Measurements from ENCODE around the gene DPP6.

Gene DPP6

DNA sequence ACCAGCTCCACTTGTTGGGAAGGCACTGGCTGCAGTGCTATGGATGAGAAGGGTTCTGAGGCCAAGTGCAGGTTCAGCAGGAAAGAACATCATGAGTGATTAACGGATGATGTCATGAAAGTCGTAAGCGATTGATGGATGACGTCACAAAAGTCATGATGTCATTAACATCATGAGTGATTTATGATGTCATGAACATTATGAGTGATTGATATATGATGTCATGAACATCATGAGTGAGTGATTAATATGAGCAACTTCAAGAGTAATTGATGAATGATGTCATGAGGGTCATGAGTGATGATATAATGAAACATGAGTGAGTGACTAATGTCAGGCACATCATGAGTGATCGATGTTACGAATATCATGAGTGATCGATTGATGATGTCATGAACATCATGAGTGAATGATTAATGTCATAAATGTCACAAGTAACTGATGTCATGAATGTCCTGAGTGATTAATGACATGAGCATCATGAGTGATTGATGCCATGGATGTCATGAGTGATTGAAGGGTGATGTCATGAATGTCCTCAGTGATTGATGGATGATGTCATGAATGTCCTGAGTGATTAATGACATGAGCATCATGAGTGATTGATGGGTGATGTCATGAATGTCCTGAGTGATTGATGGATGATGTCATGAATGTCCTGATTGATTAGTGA lies 765.2 kb downstream of the DPP6 start:
- DNase-seq (ENCODE audit: low read depth in 2 of 2), result no peak

DNA sequence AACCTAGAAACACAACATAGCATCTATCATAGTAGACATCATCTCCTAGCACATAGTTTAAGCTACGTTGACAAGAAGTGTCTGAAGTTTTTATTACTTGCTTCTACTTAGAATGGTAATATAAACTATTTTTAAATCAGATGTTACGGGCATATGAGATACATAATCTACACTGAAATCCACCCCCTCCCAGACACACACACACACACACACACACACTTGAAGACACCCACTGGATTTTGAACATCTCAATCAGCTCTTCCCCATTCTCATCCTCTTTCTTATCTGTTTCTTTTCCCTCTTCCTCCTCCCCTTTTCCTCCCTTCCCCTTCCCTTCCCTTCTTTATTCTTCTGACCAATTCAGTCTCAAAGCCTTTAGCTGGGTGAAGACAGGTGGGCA lies 774.8 kb downstream of the DPP6 start:
- DNase-seq (ENCODE audit: low read depth in 2 of 2), result no peak

DNA sequence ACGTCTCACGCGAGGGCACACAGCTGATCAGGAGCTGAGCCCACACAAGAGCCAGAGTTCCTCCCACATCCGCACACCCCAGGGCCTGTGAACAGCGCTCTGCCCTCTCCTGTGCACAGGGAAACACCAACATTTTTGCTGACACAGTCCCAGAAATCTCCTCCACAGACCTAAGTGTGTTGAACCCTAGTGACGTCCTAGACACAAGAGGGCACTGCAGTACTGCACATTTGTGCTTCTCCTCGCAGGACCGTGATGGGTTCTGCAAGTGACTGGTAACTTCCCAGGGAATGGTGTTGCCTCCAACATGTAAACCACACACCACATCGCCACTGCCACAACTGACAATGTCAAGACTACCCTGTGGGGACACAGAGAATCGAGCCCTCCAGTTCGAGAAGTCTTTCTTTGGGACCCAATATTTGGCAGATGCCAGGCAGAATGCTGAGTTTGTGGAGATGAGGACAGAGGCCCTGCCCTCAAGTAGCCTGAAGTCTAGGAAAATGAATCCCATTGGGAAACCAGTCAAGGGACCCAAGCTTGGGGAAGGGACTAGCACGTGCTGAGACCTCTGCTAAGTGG lies 780.5 kb downstream of the DPP6 start:
- no peak for DNase-seq (ENCODE audit: low read depth in 2 of 2)

DNA sequence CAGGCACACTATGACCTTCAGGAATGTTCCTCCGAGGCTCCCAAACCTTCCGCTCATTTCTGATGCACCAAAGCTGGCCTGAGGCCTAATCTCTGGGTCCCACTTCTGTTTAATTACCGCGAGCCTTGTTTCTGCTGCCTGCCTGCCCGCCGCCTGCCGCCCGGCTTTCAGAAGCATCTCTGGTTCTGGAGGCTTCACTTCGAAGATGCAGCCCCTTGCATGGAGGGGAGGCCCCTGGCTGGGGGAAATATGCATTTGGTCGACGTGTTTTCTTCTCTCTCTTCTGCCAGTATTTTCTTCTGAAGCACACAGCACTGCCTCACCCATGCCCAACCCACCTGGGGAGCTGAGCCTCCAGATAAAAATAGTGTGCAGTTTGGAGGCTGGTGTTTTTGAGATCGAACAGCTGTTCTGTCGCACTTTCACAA lies 783.8 kb downstream of the DPP6 start:
- no peak for DNase-seq (ENCODE audit: low read depth in 2 of 2)

DNA sequence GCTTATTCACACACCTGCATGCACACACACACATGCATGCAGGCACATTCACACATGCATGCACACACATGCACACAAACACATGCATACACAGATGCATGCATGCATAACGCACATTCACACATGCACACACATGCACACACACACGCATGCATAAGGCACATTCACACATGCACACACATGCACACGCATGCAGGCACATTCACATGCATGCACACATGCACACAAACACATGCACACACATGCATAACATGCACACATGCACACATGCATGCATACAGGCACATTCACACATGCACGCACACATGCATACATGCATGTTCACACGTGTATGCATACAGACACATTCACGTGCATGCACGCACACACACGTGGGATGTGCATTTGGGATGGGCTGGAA lies 784.9 kb downstream of the DPP6 start:
- no peak for DNase-seq (ENCODE audit: low read depth in 2 of 2)

DNA sequence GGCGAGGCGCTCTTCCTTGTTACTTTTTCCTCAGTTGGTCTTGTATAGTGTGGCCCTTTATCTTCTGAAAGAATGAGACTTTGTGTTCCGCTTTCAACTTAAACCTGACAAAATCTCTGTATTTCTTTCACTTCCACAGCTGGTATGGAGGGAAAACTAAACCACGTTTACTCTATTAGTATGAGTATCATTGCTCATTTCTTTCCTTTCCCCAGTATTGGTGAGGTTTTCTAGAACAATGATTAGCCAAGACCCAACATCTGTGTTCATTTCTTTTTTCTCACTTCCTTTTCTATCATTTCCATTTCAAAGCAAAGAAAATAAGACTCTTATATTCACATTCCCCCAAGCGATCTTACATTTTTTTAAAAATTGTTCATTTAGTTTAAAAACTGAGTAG lies 785.4 kb downstream of the DPP6 start:
- DNase-seq (ENCODE audit: low read depth in 2 of 2), result no peak

DNA sequence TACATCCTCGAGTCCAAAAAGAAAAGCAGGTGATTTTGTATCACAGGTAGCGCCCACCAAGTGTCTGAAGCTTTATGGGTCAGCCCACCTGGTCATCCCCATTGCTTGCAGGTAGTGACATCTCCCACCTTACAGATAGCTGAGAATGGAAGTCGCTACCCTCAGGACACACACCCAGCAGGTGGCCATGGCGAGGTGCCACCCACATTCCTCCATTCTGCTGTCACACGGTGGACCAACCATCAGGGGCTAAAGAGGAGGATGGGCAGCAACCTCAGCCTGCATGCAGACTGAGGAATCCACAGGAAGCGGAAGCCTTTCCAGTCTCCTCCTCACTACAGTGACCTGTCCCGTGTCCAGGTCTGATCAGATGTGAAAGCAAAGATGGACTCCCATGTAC lies 787.9 kb downstream of the DPP6 start:
- DNase-seq (ENCODE audit: low read depth in 2 of 2), result no peak

DNA sequence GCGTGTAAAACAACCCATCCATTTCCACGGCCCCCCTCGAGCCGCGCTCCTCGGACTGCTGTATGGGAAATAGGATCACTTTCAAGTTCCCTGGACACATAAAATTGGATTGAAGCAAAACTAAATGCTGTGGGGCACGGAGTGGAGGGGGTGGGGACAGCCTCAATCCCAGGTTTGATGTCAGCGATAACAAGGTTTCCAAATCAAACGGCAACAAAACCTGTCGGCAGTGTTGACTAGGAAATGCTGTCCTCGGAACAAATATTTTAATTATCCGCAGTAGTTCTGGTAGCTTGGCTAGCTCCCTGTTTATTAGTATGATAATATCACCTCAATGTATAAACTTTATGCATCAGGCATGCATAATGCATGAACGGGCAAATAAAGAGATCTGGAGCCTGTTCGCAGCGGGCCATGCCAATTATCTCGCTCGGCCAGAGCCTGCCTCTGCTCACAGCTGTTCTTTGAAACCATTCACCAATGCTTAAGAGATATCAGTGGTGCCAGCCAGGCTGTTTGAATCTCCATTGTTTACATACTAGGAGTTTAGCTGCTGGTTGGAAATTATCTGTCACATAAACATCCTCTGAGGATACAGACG lies 789.6 kb downstream of the DPP6 start:
- DNase-seq (ENCODE audit: low read depth in 2 of 2), result no peak

DNA sequence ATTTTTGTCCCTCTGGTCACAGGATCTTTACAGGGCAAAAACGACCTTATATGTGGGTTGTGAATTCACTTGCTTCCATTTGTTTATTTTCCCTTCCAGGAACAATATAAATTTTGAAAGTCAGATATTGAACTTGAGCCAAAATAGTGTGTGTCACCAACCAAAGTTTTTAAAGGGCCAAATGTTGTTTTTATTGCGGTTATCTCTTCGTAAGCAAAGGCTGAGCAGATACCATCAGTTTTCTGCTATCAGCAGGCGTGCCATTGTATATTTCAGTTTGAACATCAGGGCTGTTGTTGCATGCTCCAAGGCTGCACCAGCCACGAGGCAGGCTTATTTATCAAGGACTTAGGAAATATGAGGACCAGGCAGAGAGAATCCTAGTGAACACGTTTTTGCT lies 790.4 kb downstream of the DPP6 start:
- no peak for DNase-seq (ENCODE audit: low read depth in 2 of 2)

DNA sequence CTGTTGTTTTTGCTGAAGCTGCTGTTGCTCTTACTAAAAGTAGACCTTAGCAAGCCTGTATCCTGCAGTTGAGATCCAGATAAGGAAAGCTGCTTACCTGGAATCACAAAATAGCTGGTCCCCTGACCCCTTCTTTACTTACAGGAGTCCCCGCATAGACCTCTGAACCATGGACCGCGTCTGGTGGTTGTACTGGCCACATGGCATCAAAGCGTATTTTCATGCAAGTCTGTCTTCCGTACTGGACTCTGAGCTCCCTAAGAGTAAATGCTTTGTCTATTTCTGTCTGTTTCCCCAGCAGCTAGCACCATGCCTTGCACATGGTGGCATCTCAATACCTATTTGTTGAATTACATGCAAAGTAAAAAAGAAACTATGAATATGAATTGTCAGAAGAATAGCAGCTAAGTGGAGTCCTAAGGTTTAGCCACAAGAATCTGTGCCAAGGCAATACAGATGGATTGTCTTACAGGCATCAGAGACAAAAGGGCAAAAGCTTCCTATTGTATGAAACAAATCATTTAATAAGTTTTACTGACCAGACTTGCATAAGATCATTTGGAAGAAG lies 791.6 kb downstream of the DPP6 start:
- no peak for DNase-seq (ENCODE audit: low read depth in 2 of 2)

DNA sequence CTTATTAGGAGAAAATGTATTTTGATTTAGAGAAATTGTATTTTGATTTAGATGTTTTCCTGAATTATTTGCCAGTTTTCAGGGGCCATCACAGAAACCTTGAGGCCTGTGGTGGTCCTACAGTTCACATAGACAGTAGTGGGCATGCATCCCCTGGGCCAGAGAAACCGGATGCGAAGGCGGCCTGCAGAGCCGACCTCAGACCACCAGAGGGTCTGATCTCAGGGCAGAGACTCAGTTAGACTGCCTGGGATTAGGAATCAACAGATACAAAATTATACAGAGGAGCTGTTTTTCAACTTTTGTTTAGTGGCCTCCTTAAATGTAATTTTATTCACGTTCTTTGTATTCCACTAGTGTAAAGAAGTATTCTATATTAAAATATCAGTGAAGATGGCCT lies 792.3 kb downstream of the DPP6 start:
- no peak for DNase-seq (ENCODE audit: low read depth in 2 of 2)

DNA sequence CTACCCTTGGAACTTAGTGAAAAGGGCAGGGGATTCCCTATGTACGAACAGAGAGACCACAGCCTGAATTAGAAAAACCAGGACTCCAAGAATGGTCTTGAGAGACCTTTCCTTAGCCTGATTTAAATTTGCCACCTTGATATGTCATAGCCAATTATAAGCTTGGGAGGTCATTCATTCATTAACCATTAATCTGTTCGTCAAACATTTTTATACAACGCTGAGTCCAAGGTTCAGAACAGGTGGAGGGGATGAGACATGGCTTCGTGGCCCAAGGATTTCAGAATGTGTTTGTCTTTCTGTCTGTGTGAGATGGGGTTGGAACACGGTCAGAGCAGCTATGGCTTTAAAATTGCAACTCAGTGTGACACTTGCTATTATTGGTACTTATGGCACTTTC lies 792.8 kb downstream of the DPP6 start:
- DNase-seq (ENCODE audit: low read depth in 2 of 2), result no peak

DNA sequence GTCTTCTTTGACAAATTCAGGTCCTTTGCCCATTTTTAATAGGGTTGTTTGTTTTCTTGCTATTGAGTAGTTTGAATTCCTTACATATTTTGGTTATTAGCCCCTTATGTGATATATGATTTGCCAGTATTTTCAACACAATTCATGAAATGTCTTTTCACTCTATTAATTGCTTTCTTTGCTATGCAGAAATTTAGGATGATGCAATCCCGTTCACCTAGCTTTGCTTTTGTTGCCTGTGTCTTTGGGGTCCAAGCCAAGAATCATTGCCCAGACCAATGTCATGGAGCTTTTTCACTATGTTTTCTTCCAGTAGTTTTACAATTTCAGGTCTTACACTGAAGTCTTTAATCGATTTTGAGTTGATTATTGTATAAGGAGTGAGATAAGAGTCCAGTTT lies 796.3 kb downstream of the DPP6 start:
- DNase-seq (ENCODE audit: low read depth in 2 of 2), result no peak

DNA sequence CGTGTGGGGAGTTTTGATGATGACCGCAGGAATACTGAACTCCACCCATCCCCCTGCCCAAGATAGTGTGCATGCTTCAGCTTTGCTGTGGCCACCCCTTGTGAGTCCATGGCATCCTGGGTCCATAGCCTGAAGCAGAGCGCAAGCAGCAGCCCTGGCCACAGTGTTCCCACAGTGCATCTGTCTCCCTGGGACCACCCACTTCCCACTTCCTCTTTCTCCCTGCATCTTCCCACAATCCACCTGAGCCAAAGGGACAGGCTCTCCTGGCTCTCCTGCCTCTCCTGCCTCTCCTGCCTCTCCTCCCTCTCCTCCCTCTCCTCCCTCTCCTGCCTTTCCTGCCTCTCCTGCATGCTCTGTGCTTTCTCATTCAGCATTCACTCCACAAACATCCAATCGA lies 800.0 kb downstream of the DPP6 start:
- no peak for DNase-seq (ENCODE audit: low read depth in 2 of 2)

DNA sequence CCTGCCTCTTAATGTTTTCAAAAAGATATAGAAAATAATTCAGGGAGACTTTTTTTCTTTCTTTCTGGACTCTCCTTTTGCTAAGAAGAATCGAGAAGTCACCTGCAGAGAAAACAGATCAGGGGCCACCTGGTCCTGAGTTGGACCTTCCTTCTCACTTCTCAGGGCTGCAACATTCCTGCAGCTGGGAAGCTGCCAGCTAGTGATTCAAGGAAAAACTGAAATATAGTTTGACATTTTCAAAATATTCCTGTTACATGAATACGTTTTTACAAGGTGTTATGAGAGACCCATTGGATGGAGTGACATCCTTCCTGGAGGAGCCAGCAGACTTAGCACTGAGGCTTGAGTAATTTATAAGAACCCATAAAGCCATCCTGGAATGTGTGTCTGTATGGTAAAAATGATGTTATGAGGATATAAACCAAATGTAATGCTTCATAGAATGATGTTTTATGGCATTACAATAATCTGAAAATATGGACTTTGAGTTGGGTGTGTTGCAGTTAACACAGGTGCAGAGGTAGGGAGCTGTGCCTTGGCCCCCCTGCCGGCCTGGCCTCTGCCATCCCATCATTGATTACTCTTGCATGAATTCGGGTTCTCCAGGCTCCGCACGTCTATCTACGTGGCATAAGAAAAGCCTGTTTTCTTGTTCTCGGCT lies 801.0 kb downstream of the DPP6 start:
- DNase-seq (ENCODE audit: low read depth in 2 of 2), result no peak

DNA sequence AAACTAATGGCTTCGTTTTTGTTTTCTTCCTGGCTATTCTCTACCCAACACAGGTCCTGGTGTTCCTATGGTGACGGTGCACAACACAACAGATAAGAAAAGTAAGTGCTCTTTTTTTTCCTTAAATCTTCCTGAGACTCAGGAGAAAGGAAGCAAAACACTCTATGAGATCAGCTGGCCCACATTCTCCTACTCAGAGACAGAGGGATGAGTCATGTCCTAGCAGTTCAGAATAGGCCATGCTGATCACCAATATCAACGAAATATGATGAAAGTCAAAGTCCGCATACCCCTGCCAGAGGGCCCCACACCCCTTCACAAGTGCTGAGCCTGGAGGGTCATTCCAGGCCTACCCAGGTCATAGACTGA lies 801.5 kb downstream of the DPP6 start:
- no peak for DNase-seq (ENCODE audit: low read depth in 2 of 2)

DNA sequence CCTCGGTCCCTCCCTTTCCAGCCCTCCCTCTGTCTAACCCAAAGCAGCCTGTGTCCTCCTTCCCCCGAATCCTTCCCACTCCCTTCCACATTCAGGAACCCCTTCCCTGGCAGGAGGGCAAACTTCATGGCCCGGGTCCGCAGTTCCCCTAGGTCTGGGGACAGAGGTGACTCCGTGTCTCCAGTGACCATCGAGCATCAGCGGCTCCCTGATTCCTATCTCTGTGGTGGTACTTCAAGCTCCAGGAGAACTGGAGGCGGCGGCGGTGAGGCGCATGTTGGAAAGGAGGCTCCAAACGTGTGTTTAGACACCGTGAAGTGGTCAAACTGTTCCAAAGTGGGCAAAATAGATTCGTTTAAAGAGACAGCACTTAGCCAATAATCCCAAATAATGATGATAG lies 802.6 kb downstream of the DPP6 start:
- DNase-seq (ENCODE audit: low read depth in 2 of 2), result no peak

DNA sequence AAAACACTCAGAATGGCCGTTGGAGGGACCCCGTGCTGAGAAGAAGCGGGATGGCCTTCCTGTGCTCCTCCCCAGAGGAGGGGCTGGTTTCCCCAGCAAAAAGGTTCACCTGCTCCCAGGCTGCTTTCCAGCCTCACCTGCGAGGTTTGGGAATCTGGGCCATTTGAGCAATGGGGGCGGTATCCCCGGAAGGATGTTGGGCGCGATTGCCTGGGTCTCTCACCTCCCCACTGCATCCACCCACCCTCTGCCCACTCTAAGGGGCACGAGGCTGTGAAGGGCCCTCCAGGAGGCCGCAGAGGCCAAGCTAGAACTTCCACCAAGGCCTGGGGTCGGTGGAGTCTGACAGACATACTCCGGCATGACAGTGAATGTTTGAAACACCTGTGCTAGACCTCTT lies 803.2 kb downstream of the DPP6 start:
- DNase-seq (ENCODE audit: low read depth in 2 of 2), result no peak

DNA sequence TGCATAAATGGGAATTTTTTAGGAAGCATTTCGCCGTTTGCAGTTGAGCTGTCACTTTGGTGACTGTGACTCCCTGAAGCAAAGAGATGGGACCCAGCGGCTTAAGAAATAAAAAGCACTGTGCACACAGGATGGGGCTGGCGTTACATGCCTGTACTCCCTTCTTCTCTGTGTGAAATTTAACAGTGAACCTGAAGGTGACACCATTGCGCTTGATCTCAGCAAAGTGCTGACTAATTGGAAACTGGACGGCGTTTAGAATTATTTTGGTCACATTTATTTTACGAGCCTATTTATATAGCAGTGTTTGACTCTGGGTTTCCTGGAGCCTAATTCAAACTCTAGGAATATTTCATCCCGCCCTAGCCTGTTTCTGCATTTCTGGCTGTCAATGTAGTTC lies 804.5 kb downstream of the DPP6 start:
- DNase-seq (ENCODE audit: low read depth in 2 of 2), result no peak

DNA sequence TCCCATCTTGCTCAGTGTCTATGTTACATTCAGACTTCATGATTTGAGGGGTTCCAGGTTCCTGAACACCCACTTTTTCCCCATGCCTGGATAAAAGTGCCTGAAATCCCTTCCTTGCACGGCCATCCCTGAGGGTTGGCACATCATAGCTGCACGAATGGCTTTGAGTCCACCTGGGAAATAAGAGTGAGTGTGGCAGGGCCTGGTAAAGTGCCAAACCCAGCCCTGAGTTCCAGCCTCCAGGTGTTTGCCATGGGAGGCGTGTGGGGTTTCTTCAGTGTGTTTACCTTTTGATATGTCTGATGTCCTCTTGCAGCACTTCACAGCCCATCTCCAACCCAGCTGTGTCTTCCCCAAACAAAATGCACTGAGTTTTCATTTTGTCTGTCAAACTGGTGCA lies 805.0 kb downstream of the DPP6 start:
- DNase-seq (ENCODE audit: low read depth in 2 of 2), result no peak

DNA sequence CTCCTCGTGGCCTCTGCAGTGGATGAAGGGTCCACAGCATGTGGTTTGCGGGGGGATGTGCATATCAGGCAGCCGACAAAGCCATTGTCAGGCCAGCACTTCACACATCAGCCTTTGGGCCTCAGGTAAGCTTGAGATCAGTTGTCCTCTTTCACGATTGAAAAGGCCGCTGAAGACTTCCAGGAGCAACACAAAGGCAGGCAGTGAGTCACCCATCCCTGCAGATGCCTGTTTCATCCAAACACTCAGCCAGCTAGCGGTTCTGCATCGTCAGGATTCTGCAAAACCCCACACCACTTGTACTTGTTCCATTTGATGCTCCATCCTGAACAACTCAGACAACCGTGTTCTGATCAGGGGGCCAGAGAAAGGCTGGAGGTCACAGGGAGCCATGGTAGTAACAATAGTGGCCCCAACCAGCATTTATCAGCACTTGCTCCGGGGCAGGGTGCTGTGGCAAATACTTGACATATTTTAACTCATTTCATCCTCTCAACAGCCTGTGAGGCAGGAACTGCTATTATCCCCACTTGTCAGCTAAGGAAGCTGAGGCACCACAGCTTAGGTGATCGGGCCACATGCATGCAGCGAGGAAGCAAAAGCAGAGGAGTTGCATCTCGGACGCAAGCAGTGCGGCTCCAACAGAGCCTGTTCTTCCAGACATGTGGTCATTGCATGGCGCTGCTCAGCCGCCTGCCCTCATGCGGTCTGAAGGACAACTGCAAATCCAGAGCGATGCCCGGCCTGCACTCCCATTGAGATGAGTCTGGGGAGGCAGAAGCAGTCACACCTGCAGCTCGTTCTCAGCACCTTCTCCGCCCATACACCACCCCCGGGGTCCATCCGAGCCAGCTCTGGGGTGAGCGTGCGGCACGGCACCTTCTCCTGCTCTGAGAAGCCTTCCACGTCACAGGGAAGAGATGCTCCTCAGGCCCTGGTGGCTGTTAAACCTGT lies 805.8 kb downstream of the DPP6 start:
- no peak for DNase-seq (ENCODE audit: low read depth in 2 of 2)
